HK-2 (cell line): ENCODE measurements around the gene KIAA0513.
A peak's percentile ranks its signal among the peaks of the same experiment; 100 is the strongest.
"Not testable (repeated sequence)": the region's sequence is repeated elsewhere in the genome, so short reads cannot be mapped to it uniquely, and the experiment has no call there.

ENCODE experiments used
- DNase-seq: peaks from one replicate; pipeline ENCODE4 v3.0.0-alpha.2; 2018; ENCODE audit not compliant: unreplicated experiment

Gene KIAA0513

GRCh38 chr16:85113168-85113733 is 85.7 kb downstream of the KIAA0513 start:
- no peak for DNase-seq

DNA sequence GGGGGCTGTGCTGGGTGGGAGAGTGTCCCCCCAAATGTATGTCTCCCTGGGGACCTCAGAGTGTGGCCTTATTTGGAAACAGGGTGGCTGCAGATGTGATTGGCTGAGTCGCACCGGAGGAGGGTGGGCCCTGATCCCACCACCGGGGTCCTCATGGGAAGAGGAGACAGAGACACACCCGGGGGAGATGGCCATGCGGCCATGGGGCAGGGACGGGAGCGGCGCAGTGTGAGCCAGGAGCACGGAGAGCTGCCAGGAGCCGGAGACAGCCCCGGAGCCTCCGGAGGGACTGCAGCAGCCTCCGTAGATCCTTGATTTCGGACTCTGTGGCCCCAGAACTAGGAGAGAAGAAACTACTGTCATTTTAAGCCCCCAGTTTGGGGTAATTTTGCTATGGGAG is 86.3 kb downstream of the KIAA0513 start:
- DNase-seq = no peak

GRCh38 chr16:85114909-85115567 is 87.4 kb downstream of the KIAA0513 start:
- DNase-seq = peak; percentile 90

- DNase-seq = no peak
Measured at GRCh38 chr16:85117418-85117817, 89.8 kb downstream of the KIAA0513 start.

GRCh38 chr16:85120006-85120340 is 92.4 kb downstream of the KIAA0513 start:
- DNase-seq = no peak

DNA sequence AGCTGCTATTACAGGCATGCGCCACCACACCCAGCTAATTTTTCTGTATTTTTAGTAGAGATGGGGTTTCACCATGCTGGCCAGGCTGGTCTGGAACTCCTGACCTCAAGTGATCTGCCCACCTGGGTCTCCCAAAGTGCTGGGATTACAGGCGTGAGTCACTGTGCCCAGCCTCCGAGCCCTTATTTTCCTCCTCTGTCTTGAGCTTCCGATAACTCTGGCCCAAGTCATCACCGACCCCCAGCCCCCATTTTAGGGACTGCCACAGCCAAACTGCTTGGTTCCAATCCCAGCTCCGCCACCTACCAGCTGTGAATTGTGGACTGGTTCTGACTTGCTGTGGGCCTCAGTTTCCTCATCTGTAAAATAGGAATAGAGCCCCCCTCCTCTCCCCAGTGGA is 95.8 kb downstream of the KIAA0513 start:
- not testable (repeated sequence) for DNase-seq

DNA sequence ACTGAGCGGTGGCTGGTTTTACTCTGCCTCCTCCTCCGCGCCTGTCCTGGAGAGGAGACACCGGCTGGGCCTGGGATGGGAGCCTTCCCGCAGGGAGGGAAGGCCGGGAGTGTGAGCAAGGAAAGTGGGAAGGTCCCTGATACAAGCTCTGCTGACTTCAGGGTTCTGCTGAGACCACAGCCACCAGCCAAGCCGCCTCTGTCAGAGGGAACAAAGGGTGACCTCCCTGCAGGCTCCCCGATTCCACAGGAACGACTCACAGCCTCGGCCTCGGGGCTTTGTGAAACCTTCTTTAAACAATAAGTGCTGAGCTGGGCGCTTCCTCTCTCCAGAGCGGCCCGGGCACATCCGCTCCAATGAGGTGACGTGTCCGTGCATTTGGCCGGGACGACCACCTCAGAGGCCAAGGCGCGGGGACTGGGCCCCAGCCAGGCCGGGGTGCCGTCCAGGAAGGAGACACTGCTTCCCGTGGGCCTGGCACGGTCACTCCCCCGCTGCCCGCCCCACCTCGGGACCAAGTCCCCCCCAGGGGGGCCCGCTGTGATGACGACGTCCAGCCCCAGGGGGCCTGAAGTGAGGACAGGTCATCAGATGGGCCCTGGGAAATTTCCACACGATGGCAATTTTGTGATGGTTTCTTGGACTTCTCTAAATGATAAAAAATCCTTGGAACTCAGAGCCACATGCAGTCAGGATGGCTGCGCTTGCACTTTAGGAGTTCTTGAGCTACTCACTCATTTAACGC is 96.5 kb downstream of the KIAA0513 start:
- peak; percentile 32 for DNase-seq

GRCh38 chr16:85124636-85125346 is 97.2 kb downstream of the KIAA0513 start:
- no peak for DNase-seq

- no peak for DNase-seq
Measured at GRCh38 chr16:85125570-85126393, 98.2 kb downstream of the KIAA0513 start.

DNA sequence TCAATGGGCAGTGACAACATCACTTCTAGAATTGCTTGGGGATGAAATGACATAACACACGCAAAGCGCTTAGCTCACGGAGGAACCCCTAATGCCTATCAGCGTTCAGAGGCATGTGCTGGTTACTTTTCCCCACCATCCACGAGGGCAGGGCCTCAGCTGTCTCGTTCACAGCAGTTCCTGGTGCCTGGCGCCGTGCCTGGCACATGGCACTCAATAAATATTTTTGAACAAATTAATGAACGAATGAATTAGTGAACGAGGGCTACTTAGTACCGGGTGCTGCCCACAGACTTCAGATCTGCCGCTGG is 98.8 kb downstream of the KIAA0513 start:
- DNase-seq = no peak

GRCh38 chr16:85126705-85127378 is 99.2 kb downstream of the KIAA0513 start:
- DNase-seq = peak; percentile 34

- no peak for DNase-seq
Measured at GRCh38 chr16:85127379-85127723, 99.8 kb downstream of the KIAA0513 start.

DNA sequence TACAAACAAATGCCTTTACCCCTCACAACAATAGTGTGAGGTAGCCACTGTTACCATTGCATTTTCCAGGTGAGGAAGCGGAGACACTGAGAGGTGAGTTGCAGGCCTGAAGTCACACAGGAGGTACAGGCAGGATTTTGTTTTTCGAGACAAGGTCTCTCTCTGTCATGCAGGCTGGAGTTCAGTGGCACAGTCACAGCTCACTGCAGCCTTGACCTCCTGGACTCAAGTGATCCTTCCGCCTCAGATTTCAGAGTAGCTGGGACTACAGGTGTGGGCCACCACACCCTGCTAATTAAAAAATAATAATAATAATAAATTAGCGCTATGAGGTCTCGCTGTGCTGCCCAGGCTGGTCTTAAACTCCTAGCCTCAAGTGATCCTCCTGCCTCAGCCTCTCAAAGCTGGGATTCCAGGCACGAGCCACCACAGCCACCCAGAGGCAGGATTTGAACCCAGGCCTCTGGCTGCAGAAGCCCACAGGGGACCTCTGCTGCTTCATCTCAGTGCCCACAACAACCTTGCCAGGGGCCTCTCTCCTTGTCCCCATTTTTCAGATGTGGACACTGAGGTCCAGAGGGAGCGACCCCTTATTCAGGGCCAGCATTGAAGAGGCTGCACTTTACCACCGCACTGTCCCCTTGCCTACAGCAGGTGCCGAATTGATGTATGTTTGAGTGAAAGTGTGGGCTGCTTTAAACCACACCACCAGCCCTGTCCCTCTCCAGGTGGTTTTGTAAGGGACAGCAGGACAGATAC is 100.7 kb downstream of the KIAA0513 start:
- DNase-seq = no peak

GRCh38 chr16:85129876-85130704 is 102.5 kb downstream of the KIAA0513 start:
- no peak for DNase-seq

DNA sequence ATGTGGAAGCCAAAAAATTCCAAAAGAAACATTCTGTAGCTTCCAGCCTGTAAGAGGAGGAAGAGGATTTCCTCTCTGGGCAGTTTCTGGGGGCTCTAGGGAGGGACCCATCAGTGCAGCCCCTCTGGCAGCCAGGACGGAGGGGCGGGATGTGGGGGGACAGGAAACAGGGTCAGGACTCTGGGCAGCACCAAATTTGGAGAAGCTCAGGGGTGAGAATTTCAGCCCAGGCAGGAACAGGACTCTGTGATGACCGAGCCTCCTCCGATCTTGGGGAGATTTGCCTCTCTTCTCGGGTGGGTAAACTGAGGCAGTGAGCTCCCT is 103.1 kb downstream of the KIAA0513 start:
- DNase-seq = no peak

GRCh38 chr16:85132456-85133289 is 105.1 kb downstream of the KIAA0513 start:
- DNase-seq = no peak

- DNase-seq = no peak
Measured at GRCh38 chr16:85133290-85133599, 105.7 kb downstream of the KIAA0513 start.

DNA sequence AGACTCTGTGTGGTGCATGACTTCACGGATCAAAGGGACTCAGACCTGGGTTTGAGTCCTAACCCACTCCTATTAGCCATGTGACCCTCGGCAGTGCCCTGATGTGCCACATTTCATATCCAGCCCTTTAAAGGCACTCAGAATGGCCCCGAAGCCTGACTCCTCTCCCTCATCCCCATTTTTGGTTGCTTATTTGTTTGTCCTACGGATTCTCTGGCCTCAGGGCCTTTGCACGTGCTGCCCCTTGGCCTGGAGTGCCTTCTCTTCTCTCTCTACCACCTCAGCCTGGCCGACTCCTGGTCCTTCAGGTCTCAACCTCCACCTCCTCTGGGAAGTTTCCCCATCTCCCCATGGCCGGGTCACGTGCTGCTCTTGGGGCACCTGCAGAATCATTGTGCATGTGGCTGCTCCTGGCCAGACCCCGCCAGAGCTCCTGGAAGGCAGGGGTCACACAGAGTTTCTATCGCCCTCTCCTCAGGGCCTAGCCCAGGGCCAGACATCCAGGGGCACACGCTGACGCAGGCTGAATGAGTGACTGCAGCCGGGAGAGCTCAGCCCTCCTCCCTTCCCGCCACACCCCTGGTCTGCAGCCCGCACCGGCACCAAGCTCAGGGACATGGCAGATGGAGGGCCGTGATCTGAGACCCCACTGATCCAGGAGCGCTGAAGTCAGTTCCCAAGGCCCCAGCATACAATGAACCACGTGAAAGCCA is 106.6 kb downstream of the KIAA0513 start:
- DNase-seq = no peak

GRCh38 chr16:85134789-85135142 is 107.2 kb downstream of the KIAA0513 start:
- no peak for DNase-seq
